Measurements from ENCODE around the gene PAOX.
"Not testable (repeated sequence)": the region's sequence is repeated elsewhere in the genome, so short reads cannot be mapped to it uniquely, and the experiment has no call there.

The PAOX gene

GRCh38 chr10:133405844-133406527, 26.9 kb downstream of the PAOX start:
- no peak for TF ChIP-seq ZNF274 (IDR thresholded peaks at IDR 0.05; ENCODE audit: low read depth, low read length)
- no peak overlapping the region; the same call in 1 of the 2 replicates for H3K4me3 ChIP-seq (ENCODE audit: low read length)

DNA sequence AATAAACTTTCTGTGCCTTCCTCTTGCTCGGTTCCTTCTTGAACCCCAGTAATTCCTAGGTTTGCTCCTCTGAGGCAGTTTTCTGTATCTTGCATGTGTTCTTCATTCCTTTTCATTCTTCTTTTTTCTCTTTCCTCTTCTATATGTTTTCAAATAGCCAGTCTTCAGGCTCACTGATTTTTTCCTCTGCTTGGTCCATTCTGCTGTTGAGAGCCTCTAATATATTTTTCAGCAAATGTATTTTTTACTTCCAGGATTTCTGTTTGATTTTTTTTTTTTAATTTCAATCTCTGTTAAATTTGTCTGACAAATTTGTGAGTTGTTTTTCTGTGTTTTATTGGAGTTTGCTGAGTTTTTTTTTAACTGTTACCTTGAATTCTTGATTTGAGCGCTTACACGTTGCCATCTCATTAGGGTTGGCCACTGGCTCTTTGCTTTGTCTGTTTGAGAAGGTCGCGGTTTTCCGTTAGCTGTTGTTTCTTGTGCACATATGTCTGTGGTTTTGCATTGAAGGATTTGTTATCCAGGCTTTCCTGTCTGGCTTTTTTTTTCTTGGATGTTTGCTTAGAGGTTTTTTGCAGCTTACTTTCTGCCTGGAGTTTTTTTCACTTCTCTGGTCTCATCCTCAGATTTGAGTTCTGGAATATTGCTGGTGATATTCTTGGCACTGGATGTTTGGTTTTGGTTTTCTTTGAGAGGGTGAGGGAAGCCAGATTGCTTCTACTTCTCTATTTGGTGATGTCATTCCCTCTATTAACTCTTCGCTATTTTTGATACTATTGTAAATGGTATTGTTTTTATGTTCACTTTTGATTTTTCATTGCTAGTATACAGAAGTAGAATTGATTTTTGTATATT, 32.7 kb downstream of the PAOX start:
- TF ChIP-seq ZNF274 (IDR thresholded peaks at IDR 0.05; ENCODE audit: low read depth, low read length) = no peak
- H3K4me3 ChIP-seq (ENCODE audit: low read length) = no peak overlapping the region

GRCh38 chr10:133412381-133412711, 33.3 kb downstream of the PAOX start:
- no peak overlapping the region for H3K4me3 ChIP-seq (ENCODE audit: low read length)
- TF ChIP-seq ZNF274 (IDR thresholded peaks at IDR 0.05; ENCODE audit: low read depth, low read length) = no peak

- H3K4me3 ChIP-seq (ENCODE audit: low read length) = not testable (repeated sequence)
Observed at GRCh38 chr10:133414401-133414800, 35.3 kb downstream of the PAOX start.

DNA sequence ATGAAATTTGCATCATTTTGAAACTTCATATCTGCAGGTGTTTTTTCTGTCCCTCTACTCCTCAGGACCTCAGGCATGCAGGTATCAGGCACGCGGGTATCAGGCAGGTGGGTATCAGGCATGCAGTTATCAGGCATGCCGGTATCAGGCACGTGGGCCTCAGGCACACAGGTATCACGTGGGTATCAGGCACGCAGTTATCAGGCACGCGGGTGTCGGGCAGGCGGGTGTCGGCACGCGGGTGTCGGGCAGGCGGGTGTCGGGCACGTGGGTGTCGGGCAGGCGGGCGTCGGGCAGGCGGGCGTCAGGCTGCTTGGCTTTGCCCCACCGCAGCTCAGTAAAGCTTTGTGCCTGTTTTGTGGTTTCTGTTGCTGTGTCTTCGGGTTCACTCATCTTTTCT, 36.7 kb downstream of the PAOX start:
- no peak for TF ChIP-seq ZNF274 (IDR thresholded peaks at IDR 0.05; ENCODE audit: low read depth, low read length)
- H3K4me3 ChIP-seq (ENCODE audit: low read length) = no peak overlapping the region

- H3K4me3 ChIP-seq (ENCODE audit: low read length) = no peak overlapping the region
- no peak for TF ChIP-seq ZNF274 (IDR thresholded peaks at IDR 0.05; ENCODE audit: low read depth, low read length)
Observed at GRCh38 chr10:133418289-133418993, 39.4 kb downstream of the PAOX start.

DNA sequence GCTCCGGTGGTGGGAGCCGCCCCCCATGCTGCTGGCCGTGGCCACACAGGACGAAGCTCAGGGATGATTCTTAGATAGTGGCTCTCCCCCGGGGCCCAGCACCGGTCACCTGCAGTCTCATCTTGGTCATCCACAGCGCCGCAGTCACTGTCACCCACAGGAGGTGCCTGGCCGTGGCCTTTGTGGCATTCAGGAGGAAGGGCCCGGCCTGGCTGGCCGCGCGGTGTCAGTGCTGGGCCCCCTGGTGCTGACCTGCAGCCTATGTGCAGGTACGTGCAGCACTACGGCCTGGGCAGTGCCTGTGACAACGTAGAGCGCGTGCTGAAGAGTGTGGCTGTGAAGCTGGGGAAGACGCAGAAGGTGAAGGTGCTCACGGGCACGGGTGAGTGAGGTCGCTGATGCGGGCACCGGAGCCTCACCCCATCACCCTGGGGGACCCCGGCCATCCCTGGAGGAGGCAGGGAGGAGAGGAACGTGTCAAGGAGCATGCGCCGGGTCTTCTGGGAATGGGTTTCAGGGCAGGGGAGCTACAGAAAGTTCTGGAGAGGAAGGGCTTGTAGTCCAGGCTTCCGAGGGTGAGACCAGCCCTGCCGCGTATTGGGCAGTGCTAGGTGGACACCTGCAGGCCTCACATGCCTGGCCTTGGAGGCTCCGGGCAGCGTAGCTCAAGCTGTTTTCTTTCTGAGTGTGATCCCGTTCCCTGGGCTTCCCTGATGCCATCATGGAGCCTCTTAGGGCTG, 40.3 kb downstream of the PAOX start:
- no peak for TF ChIP-seq ZNF274 (IDR thresholded peaks at IDR 0.05; ENCODE audit: low read depth, low read length)
- no peak overlapping the region for H3K4me3 ChIP-seq (ENCODE audit: low read length)

DNA sequence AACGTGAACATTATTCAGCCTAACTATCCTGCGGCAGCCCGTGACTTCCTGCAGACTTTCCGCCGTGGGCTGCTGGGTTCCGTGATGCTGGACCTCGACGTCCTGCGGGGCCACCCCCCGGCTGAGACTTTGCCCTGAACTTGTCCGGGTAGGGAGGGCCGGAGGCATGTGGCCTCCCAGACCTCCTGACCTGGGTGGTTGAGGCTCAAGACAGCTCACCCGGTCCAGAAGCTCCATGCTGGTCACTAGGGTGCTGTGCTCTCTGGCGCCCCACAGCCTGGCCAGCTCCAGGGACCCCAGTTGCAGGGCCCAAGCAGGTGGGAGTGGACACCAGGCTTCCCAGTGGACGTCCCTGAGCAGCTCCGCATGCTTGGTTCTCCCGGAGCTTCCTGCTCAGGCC, 41.0 kb downstream of the PAOX start:
- no peak for TF ChIP-seq ZNF274 (IDR thresholded peaks at IDR 0.05; ENCODE audit: low read depth, low read length)
- no peak overlapping the region for H3K4me3 ChIP-seq (ENCODE audit: low read length)

GRCh38 chr10:133420579-133420978, 41.5 kb downstream of the PAOX start:
- no peak overlapping the region for H3K4me3 ChIP-seq (ENCODE audit: low read length)
- no peak for TF ChIP-seq ZNF274 (IDR thresholded peaks at IDR 0.05; ENCODE audit: low read depth, low read length)

DNA sequence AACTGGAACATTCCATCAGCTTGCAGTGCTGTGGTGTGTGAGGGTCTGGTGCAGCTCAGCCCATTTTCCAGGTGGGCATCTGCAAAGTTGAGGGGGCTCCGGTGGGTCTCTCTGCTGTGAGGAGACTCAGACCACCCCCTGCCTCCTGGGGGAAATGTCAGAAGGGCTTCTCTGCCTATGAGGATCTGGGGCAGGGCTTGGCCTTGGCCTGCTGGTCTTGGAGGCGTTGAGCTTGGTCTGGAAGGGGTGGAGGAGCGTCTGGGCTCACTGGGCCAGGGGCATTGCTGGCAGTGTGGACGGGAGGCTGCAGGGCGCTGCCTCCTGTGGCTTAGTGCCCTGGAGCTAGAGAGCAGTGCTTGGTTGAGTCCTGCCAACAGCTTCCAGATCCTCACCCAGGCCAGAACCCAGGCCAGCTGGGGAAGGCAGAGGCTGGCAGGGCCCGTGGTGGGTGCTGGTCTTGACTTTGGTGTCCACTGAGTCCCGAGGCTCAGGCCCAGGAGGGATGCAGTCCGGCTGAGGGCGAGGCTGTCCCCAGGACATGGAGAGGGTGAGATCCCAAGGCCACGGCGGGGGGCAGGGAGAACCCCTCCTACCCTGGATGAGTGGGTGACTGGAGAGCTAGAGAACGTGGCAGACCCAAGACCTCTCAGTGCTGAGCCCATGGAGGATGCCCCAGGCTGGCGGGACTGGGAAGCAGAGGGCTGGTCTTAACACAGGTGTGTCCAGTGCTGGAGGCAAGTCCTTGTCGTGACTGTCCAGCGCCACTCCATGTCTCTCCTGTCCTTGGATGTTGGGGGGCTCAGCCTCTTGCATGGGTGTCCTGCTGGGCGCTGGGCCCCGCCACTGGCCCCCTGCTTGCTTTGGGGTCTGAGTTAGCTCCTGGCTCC, 42.5 kb downstream of the PAOX start:
- TF ChIP-seq ZNF274 (IDR thresholded peaks at IDR 0.05; ENCODE audit: low read depth, low read length) = no peak
- H3K4me3 ChIP-seq (ENCODE audit: low read length) = no peak overlapping the region

GRCh38 chr10:133422223-133422806, 43.3 kb downstream of the PAOX start:
- no peak for TF ChIP-seq ZNF274 (IDR thresholded peaks at IDR 0.05; ENCODE audit: low read depth, low read length)
- H3K4me3 ChIP-seq (ENCODE audit: low read length) = no peak overlapping the region

DNA sequence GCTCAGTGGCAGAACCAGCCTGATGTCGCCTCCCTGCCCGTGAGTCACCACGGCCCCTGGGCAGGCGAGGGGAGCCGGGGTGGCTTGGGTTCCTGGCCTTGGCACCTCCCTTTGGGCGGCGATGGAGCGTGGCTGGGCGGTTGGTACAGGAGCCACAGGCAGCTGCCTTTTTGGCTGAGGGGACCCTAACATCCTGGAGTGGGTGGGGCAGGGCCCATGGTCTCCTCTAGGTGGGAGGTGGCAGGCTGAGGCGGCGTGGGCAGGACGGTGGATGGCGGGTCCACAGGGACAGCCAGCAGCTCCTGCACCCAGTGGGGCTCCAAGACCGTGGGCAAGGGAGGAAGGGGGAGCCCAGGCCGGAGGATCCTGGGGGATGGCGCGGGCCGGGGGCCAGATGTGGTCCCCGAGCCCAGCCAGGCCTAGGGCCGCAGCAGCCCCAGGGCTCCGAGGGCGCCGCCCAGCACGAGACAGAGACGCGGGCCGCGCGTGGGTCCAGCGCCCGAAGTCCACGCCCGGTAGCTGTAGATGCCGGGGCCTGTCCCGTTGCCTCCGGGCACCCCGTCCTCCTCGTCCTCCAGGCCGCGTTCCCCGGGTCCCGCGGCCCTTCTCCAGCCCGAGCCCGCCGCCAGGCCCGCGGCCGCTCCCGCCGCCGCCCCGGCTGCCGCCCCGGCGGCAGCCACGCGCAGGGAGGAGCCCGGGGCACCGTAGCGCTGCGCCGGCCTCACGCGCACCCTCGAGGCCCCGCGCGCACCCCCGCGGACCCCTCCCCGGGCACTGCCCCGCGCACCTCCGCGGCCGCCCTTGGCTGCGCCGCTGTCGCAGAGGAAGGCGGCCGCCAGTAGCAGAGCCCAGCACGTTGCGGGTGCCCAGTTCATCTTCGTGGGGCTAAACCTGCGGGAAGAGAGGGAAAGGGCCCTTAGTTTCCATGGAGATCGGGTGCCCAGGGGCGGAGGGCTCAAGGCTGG, 44.0 kb downstream of the PAOX start:
- H3K4me3 ChIP-seq (ENCODE audit: low read length) = no peak overlapping the region
- TF ChIP-seq ZNF274 (IDR thresholded peaks at IDR 0.05; ENCODE audit: low read depth, low read length) = no peak

DNA sequence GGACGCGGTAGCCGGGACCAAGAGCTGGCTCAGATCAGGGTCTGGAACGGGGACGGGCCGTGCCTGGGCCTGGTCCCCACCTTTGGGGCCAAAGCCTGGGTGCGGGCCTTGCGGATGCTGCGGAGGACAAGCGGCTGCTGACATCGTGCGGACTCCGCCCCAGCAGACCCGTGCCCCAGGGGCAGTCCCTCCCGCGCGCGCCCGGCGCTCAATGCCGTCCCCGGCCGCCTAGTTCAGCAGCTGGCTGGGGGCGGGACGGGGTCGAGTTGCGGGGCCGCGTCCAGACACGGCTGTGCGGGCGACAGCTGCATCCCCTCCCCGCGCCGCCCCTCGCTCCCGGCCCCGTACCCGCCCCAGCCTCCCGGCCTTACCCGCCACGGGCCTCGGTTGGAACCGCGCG, 45.0 kb downstream of the PAOX start:
- not testable (repeated sequence) for H3K4me3 ChIP-seq (ENCODE audit: low read length)

- not testable (repeated sequence) for H3K4me3 ChIP-seq (ENCODE audit: low read length)
Observed at GRCh38 chr10:133424601-133425000, 45.5 kb downstream of the PAOX start, which contains the start of gene SPRN. Gene SPRN (minus strand): TSS chr10:133424625. CDS start chr10:133423681, 944 bp downstream.

GRCh38 chr10:133429571-133429970, 50.5 kb downstream of the PAOX start:
- not testable (repeated sequence) for H3K4me3 ChIP-seq (ENCODE audit: low read length)

DNA sequence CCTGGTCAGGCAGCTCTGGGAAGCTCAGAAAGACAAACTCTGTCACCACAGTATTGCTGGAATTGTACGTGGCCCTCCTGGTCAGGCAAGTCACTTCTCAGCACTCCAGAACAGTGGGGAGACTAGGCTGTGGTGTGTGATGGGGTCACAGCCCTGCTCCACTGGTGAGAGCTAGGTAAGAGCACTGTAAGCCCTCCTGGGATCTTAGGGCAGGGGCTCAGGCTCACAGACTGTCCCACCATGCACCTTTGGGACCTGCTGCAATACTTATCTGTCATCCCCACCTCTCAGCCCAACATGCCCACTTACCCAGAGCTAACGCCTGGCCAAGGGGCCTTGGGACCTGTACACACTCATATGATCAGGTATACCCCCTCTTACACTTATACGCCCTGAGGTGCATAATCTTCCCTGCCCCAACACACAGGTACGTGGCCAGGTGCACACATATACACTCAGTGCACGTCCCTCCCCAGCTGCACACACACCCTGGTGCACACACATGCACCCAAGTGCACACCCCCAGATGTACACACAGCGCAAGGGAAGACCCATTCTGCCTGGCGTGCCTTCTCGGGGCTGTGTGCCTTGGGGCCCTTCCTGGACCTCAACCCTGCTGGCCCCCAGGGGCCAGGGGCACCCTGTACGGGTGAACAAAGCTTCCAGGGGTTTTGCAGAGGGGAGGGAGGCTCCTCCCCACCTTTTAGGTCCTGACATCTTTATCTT, 53.0 kb downstream of the PAOX start:
- not testable (repeated sequence) for H3K4me3 ChIP-seq (ENCODE audit: low read length)

DNA sequence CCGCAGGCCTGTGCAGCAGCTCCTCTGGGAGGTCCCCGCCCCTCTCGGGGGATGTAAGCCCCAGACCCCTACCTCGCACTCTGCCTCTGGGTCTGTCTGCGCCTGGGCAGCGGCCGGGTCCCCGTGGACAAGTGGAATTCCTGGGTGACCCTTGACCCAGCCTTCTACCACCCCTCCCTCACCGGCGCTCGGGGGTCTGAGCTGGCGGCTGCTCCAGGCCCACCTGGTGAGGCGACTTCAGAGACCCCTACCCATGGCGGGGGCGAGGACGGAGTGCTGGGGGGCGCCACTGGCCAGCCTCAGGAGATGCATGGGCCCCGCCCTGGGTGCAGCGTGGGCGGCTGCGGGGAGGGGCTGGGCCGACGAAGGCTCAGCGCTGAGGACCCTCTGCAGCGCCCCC, 53.7 kb downstream of the PAOX start:
- H3K4me3 ChIP-seq (ENCODE audit: low read length) = not testable (repeated sequence)
